UCSD-AML1 (cell line): ENCODE data around the gene PCGF2.

Experiments
- DNase-seq: peaks from one replicate; lab custom pipeline; 2025; ENCODE audit not compliant: unreplicated experiment; lab: John Stamatoyannopoulos, UW

PCGF2 gene

DNA sequence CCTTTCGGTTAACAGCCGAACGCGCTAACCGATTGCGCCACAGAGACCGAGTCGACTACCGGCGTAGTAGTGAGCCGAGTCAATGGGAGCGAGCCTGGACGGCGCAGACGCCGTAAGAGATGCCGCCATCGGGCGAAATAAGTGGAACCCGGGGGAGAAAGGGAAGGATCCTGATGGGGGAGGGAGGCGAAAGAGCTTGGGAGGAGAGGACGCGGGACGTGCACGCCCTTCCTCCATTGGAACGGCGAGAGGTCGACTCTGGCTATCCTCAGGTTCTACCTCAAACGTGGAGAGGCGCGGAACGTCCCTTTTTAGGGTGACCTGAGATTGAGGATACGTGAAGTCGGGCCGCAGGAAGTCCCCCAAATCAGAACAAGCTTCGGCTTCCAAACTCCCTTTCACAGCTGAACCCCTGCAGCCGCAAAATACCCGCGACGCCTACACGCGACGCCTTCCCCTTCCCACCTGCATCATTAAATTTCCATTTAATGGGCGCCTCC is 3.7 kb upstream of the PCGF2 start:
- peak; percentile 90 for DNase-seq

DNA sequence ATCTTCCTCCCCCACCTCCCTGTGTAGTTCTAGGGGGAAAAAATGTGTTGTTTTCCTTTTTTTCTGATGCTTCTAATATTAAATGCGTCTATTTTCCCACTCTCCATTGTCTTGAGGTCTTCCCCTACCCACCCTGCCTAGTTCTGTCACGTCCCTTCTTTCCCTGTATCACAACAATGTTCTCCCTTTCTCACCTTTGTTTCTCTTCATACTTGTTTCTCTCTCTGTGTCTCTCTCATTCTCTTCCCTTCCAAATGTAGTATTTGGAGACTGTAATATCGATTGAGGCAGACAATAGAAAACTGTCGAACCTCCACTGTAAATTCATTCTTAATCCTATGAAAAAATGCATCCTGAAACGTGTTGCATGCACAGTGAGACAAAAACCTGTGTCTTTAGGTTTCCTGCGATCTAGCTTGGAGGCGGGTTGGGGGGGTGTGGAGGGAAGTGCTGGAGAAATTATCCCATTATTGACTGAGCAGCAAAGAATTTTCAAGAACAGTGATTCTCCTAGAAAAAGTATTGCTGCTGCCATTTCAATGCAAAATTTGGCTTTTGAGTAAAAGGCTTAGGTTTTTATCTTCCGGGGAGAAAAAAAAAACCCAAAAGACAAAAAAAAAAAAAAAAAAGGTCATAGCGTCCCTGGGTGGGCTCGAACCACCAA is 3.1 kb upstream of the PCGF2 start:
- DNase-seq, result no peak

DNA sequence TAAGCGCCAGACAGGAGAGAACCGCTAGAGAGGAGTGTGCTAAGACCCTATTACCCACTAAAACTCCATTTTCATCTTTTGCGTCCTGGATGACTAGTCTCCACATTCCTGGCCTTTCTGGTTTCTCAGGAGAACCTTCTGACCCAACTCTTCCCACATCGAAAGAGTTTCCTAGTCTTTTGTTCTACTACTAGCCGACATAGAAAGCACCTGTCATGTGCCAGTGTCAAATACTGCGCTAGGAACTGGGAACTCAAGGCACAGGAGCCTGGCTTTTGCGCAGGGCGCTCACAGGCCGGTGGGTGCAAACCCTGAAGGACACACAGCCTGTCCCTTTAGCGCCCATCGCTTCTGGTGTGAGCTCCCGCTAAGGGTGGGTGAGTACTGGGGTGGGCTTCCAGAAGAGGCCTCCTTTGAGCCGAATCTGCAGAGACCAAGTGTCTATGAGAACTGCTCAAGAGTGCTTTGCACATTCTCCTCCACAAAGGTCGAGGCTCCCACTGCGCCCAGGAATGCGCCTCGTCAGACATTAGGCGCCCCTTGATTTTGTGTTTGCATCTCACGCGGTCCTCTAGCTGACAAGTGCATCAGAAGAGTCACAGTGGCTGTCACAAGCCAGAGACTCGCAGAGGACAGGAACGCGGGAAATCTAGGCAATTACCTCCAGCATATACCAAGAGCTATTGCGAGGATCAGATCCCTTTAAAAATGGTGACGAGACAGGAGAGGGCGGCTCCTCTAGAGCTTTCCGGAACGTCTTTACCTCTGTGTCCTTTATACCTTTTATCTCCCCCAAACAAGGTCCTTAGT is 2.4 kb upstream of the PCGF2 start:
- DNase-seq, result no peak

DNA sequence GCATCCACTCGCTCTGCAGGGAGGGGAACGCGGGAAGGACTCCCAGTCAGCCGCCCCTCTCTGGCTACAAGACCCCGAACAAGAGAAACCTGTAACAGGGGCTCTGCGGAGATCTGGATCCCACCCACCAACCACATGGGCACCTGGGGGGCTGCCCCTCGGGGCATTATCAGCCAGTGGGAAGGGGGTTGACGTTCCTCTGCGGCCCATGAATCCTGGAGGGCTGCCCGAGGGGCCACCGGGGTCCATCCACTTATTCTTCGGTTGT is 1.8 kb upstream of the PCGF2 start:
- no peak for DNase-seq

DNA sequence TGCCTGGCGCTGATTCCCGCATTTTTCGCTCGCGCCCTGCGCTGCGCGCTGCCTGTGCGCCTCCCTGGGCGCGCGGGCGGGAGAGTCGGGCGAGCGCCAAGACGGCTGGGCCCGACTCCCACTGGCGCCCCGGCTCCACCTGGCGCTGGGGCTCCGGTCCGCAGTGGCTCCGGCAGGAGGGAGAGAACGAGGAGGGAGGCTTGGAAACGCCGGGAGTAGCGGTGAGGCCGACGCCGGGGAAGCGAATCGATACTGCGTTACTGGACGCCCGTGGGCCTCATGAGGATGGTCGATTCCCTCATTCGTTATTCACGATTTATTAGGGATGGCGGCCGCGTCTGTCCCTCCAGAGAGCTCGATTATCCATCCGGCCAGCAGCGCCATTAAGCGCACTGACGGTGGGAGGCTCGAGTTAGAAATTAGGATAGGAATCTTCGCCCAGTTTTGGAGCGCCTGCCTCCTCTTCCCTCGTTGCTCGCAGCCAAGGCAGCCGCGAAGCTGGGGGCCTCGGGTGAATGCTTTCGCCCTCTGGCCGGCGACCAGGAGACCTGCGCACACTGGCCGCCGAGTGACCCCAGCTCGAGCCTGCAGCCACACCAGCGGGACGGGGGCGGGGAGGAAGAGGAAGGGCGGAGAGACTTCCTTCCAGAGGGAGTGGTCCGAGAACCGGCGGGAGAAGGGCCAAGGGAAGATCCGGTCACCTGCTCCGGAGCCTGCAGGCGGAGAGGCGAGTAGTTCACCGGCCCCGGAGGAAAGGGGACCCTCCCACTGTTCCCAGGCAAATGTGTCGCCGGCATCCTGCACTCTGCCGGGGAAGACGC is 1.3 kb upstream of the PCGF2 start:
- peak; percentile 80 for DNase-seq

DNA sequence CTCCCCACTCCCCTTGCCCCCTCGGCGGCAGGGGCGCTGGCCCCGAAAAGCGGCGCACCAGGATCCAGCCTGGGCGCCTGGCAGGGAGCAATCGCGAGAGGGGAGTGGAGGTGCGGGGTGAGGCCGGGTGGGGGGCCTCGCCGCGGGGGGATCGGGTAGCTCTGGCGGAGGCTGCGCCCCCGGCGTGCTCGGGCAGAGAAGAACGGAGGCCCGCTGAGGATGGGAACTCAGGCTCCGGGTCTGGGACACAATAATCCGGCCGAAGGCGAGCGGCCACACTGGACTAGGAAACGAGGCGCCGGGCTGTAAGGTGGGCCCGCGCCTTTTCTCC is 721 bp upstream of the PCGF2 start:
- no peak for DNase-seq

DNA sequence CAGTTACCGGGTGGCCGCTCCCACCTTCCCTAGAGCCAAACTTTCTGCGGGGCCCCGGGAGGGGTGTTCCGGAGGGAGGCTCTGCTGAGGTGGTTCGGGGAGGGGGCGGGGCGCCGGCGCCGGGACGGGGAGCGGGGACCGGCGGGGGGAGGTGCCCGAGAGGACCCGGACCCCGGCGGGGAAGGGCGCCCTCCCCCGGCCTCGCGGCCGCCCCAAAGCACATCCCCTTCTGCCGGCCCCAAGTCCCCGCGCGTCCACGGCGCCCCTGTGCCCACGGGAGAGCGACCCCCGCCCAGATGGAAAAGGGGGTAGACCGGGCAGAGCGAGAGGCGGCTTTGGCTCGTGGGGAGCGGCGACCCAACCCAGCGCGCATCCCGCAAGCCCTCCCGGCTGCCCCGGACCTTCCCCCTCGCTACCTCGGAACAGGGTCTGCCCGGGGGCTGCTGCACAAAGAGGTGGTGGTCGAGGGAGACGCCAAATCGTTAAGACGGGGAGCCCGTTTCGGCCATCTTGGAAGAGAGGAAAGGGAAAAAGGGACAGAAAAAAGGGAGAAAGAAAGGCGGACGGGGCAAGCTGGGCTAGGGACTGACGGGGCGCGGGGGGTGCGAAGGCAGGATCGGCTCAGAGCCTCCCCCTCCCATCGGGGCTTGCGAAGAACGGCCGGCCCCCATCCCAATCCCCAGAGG is 530 bp downstream of the PCGF2 start:
- DNase-seq, result peak; percentile 57

DNA sequence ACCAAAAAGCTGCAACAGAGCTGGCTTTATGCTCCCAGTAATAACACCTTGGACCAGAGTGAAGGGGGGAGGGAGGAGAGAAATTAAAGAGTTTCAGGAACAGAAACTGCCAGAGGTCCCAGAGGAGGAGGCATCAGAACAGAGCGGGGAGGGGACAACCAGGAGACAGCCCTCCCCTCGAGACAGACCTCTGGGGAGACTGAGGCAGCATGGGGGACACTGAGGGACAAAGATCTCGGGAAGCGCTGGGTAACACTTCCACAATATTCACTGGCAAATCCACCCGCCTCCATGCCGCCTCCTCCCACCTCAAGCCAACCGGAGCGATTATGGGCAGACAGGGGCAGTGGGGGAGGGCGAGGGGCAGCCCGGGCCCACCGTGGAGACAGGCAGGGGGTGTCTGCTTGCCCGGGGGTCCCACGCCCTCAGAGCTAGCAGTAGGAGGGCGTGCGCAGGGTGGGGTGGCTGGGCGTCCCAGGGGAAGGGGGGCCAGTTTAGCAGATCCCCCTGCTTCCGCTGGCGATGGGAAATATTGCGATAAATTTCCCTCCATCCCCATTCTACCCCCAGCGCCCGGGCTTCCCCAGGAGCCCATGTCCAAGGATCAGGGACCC is 1.2 kb downstream of the PCGF2 start:
- DNase-seq, result no peak

DNA sequence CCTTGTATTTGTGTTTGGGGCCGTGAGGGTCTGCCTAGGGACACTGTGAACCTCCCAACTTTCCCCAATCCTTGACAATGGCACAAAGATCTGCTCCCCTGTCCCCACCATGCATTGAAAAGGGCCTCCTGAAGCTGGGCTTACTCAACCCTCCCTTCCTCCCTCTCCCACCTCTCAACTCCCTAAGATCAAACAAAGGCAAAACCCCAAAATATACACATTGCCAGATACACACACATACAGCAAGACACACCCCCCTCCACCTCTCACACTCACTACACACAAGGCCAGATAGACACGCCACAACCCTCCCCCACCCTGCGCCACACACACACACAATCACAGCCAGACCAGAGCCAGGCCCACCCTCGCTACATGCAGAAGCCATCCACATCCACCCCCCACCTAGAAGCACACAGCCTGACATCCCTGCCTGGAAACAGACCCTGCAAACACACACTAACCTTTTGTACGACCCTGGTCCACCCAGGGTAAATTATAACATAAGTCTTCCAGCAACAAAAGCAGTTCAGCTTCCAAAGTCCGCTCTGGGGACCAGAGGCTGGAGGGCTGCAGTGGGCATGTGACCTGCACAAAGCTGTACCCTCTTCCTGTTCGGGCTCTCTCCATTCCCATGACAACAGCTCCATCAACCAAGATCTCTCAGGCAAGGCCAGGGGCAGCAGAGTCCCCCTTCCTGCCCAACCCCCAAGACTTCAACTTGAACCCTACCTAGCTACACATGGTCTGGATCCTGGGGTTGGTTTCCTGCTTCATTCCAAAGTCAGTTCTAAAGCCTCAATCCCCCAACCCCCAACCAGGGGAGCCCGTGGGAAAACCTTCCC is 1.9 kb downstream of the PCGF2 start:
- DNase-seq, result no peak

DNA sequence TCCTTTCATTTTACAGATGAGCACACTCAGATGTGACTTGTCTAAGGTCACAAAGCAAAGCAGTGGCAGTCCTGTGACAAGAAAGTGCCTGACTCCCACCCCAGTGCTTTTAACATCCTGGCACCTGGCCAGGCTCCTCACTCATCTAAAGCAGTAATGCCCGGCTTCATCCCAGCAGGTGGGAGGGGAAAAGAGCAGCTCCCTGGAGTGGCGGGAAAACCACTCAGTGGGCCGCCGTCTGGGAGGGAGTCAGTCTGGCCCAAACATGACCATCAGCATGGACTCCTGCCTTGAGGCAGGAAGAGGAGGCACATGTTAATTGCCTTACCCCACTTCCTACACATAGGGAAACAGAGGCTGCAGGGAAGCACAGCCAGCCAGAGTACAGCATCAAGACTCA is 2.6 kb downstream of the PCGF2 start:
- no peak for DNase-seq

DNA sequence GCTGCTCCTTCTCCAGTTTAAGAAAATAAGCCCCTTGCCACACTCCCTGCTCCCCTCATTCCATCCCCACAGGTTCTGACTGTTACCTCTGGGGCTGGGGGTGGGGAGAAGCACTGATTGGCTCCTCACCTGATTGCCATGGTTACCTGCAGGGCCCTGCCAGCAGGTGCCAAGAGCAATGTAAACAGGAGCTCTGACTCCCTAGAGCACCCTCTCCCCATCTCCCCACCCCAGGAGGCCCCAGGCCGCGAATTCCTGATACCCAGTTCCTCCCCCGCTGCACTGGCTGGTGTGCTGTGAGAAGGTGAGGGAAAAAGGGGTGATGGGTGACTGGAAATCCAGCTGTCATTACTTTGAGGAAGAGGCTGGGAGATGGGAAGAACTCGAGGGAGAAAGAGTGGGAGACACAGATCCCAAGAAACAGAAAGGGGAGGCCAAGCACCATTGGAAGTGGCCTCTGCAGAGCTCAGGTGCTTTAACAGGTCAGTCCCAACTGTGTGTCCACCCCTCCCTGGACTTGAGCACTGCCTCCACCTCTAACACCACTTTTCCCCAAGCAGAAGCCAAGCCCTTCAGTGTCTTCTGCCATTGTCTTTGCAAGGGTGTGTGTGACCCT is 4.5 kb downstream of the PCGF2 start:
- no peak for DNase-seq

DNA sequence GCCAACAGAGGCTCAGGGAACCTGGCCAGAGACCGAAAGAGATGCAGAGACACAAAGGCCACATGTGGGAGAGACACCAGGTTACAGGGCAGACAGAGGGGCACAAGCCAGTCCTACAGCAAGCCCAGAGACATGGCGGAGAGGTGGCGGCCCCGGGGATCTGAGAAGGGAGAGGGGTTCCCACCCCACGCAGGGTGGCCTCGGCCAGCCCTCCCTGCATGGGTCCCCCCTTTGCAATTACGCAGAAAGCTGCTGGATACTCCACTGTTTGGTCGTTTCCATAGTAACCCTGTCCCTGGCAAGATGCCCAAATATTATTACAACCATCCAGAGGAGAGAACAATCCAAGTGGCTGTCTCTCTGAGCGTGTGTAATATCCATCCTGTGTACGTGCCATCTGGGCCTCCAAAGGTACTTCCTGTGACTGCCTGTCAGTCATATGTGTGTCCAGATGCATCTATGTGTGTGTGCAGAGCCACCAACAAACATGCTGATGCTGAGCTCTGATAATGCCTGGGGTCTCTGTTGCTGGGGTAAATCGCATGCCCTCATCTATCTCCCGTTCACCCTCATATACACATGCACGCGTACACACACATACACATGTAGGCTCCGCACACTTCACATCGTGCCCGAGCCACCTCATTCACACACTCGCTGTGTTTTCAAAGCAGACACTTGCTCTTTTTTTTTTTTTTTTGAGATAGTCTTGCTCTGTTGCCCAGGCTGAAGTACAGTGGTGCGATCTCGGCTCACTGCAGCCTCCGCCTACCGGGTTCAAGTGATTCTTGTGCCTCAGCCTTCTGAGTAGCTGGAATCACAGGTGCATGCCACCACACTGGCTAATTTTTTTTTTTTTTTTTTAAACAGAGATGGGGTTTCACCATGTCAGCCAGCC is 5.5 kb downstream of the PCGF2 start:
- no peak for DNase-seq

DNA sequence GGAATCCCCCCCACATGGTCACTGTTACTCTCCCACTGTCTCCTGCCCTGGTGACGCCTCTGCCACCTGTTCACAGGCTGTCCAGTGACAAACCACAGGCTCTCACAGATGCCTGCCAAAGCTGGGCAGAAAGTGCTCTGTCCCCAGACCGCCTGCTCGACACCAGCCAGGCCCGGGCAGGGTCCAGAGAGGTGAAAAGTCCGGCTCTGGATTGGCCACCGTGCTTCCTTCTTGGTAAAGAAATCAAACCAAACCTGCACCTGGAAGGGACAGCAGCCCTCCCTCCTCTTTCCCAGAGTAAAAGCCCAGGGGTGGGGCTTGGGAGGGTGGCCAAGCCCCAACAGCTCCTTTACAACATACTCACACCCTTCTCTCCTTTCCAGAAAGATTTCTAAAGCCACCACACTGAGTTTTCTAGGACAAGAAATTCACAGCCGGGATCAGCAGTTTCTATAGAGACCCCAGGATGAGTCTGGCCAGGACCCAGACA is 6.2 kb downstream of the PCGF2 start:
- no peak for DNase-seq

DNA sequence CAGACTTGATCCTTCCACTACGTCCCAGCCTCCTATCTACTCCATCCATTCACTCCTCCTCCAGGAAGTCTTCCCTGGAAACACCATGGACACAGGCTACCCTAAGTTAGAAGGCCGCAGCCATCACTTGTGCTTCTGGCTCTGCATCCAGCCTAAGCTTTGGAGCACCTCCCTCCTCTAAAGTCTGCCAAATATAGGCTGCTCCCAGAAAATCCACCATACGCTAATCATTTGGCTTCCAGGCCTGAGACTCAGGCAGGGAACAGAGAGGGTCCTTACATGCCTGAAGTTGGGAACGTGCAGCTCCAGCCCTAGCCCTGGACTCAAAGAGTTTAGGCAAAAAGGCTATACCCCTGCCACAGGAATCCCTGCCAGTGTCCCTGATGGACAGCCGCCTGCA is 6.7 kb downstream of the PCGF2 start:
- DNase-seq, result no peak

DNA sequence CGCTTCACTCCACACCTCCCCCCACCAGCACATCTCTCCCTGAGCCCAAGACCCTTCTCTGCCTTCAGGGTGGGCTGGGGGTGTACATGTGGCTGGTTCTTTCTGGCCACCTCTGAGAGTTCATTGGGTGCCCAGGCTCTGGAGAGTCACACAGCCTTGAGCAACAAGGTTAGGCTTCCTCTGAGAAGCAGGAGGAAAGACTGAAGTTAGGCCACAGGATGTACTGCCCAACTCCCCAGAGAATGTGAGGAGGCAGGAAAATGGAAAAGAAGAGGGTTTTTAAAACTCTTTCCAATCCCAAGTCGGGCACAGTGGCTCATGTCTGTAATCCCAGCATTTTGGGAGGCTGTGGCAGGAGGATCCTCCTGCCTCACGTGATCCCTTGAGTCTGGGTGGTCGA is 7.3 kb downstream of the PCGF2 start:
- DNase-seq, result no peak

DNA sequence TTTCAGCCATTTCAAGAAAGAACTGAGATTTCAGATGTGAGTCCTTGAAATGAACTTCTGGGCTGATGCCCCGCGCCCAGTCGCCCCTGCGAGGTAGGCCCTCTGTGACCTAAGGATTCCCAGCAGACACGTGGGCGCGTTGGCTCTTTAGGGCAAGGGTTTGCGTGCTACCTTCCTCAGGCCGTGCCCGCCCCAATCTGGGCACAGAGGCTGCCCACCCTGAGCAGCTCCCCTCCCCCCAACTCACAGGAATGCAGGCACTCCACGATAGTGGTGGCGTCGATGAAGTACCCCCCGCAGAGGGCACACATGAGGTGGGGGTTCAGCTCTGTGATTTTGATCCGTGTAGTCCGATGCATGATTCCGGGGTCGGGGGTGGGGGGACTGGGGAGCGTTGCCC is 8.1 kb downstream of the PCGF2 start:
- no peak for DNase-seq

DNA sequence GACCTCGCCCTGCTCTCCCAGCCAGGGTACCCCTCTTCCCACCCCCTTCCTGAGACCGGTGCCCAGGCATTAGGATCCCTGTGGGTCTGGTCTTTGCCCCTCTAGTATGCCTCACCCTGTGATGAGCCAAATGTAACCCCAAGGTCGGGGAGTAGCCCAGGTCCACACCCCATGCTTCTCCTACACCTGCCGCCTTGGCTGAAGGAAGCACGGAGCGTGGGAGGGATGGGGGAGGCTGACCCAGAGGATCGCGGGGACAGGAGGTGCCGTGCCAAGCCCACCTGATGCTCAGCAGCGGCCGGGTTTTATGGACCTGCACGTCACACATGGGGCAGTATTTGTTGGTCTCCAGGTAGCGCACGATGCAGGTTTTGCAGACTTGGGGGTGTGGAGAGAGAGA is 8.8 kb downstream of the PCGF2 start:
- DNase-seq, result no peak

DNA sequence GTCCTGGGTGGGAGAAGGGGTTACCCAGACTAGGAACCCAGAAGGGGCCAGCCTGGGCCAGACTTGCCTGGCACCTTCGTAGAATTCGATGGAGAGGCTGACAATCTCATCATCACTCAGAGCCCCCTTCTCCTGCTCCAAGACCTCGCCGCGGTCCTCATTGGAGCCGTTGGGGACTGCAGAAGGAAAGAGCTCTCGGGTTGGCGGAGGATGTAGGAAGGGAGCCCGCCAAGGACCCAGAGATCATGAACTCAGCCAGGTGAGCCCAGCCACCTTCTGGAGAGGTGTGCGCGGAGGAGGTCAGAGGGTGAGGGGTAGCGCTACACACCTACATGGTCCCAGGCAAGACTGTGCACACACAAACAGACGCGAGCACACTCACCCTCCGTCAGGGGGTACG is 9.4 kb downstream of the PCGF2 start:
- DNase-seq, result no peak
